Liver (tissue), 9 donors: ENCODE measurements around the gene AOAH. TPM values are rescaled to one million over a fixed set of nuclear protein-coding genes. Genes with fewer than 3 reads are reported as not detected.

ENCODE experiments used
- DNase-seq: peaks from one replicate; pipeline ENCODE4 v3.0.0-alpha.2; 2017; ENCODE audit warnings: low spot score
- H3K27ac ChIP-seq, 2 donors: one replicate each; pipeline ENCODE4 v1.7.0; 2013; ENCODE audit warnings: inconsistent platforms in 2 of 2, low read length in 2 of 2, control low read depth in 1 of 2, low read depth in 1 of 2, mild to moderate bottlenecking in 1 of 2
- H3K27me3 ChIP-seq, 4 donors: one replicate each; pipeline versions ENCODE4 v1.6.1 to v1.7.0; 2013; ENCODE audit warnings: low read length in 3 of 4, inconsistent platforms in 1 of 4, mild to moderate bottlenecking in 1 of 4, moderate library complexity in 1 of 4; ENCODE audit not compliant: control insufficient read depth in 4 of 4, insufficient read depth in 4 of 4
- H3K36me3 ChIP-seq, 4 donors: one replicate each; pipeline versions ENCODE4 v1.6.1 to v1.7.0; 2013; ENCODE audit warnings: low read length in 3 of 4, mild to moderate bottlenecking in 3 of 4, low read depth in 1 of 4, moderate library complexity in 1 of 4; ENCODE audit not compliant: control insufficient read depth in 4 of 4, insufficient read depth in 3 of 4
- H3K4me1 ChIP-seq, 4 donors: one replicate each; pipeline versions ENCODE4 v1.6.1 to v1.7.0; 2013; ENCODE audit warnings: low read length in 3 of 4, mild to moderate bottlenecking in 3 of 4, moderate library complexity in 1 of 4; ENCODE audit not compliant: control insufficient read depth in 4 of 4, insufficient read depth in 4 of 4
- H3K4me3 ChIP-seq, 3 donors: one replicate each; pipeline versions ENCODE4 v1.6.1 to v1.7.0; 2013; ENCODE audit warnings: low read length in 3 of 3, control low read depth in 1 of 3, low read depth in 1 of 3, mild to moderate bottlenecking in 1 of 3
- H3K9ac ChIP-seq, 2 donors: one replicate each; pipeline ENCODE4 v1.7.0; 2013; ENCODE audit warnings: low read length in 2 of 2, mild to moderate bottlenecking in 2 of 2, moderate library complexity in 2 of 2, control low read depth in 1 of 2, low read depth in 1 of 2
- H3K9me3 ChIP-seq, 4 donors: one replicate each; pipeline versions ENCODE4 v1.6.1 to v1.7.0; 2013; ENCODE audit warnings: low read length in 3 of 4; ENCODE audit not compliant: control insufficient read depth in 4 of 4
- ATF3 ChIP-seq: IDR thresholded peaks from 2 replicates; pipeline ENCODE4 v1.6.1; 2016; ENCODE audit warnings: antibody characterized with exemption
- CTCF ChIP-seq: fragments of 150-350 bp; IDR thresholded peaks from 2 replicates; pipeline ENCODE4 v1.5.1; 2017; ENCODE audit warnings: improper control_type of control experiment, low read depth, low read length; ENCODE audit not compliant: missing input control
- EGR1 ChIP-seq, 2 donors: IDR thresholded peaks; 2 replicates each; pipeline ENCODE4 v1.6.1; 2016 to 2018; ENCODE audit warnings: antibody characterized with exemption in 2 of 2, low read depth in 2 of 2
- FOXA1 ChIP-seq: IDR thresholded peaks from 2 replicates; pipeline ENCODE4 v1.6.1; 2016; ENCODE audit warnings: antibody characterized with exemption
- FOXA2 ChIP-seq: IDR thresholded peaks from 2 replicates; pipeline ENCODE4 v1.6.1; 2016; ENCODE audit warnings: antibody characterized with exemption
- GABPA ChIP-seq, 2 donors: IDR thresholded peaks in 1 of 2; conservative IDR thresholded peaks in 1 of 2; 2 replicates each; pipeline ENCODE4 v1.6.1; 2016; ENCODE audit warnings: antibody characterized with exemption in 2 of 2, mild to moderate bottlenecking in 1 of 2, moderate library complexity in 1 of 2
- HNF4A ChIP-seq, 2 donors: conservative IDR thresholded peaks; 2 replicates each; pipeline ENCODE4 v1.6.1; 2016; ENCODE audit warnings: antibody characterized with exemption in 2 of 2, mild to moderate bottlenecking in 2 of 2
- HNF4G ChIP-seq: IDR thresholded peaks from 2 replicates; pipeline ENCODE4 v1.6.1; 2016; ENCODE audit warnings: antibody characterized with exemption
- JUND ChIP-seq, 2 donors: IDR thresholded peaks; 2 replicates each; pipeline ENCODE4 v1.6.1; 2016; ENCODE audit warnings: antibody characterized with exemption in 2 of 2
- MAX ChIP-seq: IDR thresholded peaks from 2 replicates; pipeline ENCODE4 v1.6.1; 2016; ENCODE audit warnings: antibody characterized with exemption
- NR2F2 ChIP-seq: IDR thresholded peaks from 2 replicates; pipeline ENCODE4 v1.6.1; 2016; ENCODE audit warnings: antibody characterized with exemption
- RAD21 ChIP-seq, 2 donors: IDR thresholded peaks; 2 replicates each; pipeline ENCODE4 v1.6.1; 2016; ENCODE audit warnings: antibody characterized with exemption in 2 of 2, mild to moderate bottlenecking in 2 of 2
- REST ChIP-seq: IDR thresholded peaks from 2 replicates; pipeline ENCODE4 v1.6.1; 2016; ENCODE audit warnings: antibody characterized with exemption, mild to moderate bottlenecking
- RXRA ChIP-seq, 2 donors: IDR thresholded peaks; 2 replicates each; pipeline ENCODE4 v1.6.1; 2017 to 2018; ENCODE audit warnings: antibody characterized with exemption in 2 of 2, mild to moderate bottlenecking in 1 of 2
- SP1 ChIP-seq: IDR thresholded peaks from 2 replicates; pipeline ENCODE4 v1.6.1; 2018; ENCODE audit warnings: antibody characterized with exemption, mild to moderate bottlenecking
- TAF1 ChIP-seq: conservative IDR thresholded peaks from 2 replicates; pipeline ENCODE4 v1.6.1; 2016; ENCODE audit warnings: antibody characterized with exemption, mild to moderate bottlenecking
- YY1 ChIP-seq: IDR thresholded peaks from 2 replicates; pipeline ENCODE4 v1.6.1; 2016; ENCODE audit warnings: antibody characterized with exemption, mild to moderate bottlenecking
- ZBTB33 ChIP-seq: IDR thresholded peaks from 2 replicates; pipeline ENCODE4 v1.6.1; 2016; ENCODE audit warnings: antibody characterized with exemption
- WGBS: extraction: QIAGEN DNeasy Blood & Tissue Kit; methylation state at CpG from one replicate; pipeline ENCODE4 v1.1.7; 2013; 5-methylcytosine and 5-hydroxymethylcytosine counted together
- polyA plus RNA-seq, 2 donors: library from polyadenylated mRNA; stranded (reverse) in 1 of 2; unstranded in 1 of 2; fragments of 200-250 nt in 1 of 2; fragments of >200 nt in 1 of 2; fragmentation: Nextera tagmentation in 1 of 2; extraction: Ambion mirVana in 1 of 2; gene quantifications; one replicate each; pipeline versions ENCODE4 v1.2.1 to v1.2.3, GENCODE V29; 2013 to 2015
- total RNA-seq, 2 donors: library from RNA; depleted of rRNA; stranded (reverse); fragments of >200 nt; gene quantifications; one replicate each; pipeline ENCODE4 v1.2.3, GENCODE V29; 2014
- donor health status: healthy.
- donor health status: healthy.
- donor health status: healthy.
- donor health status: healthy.
- donor health status: healthy.

AOAH gene
- total and polyA plus RNA-seq, 4 donors, result 2.4 to 26.7 (median 5.8) TPM

GRCh38 chr7:36761835-36762234, 37.5 kb upstream of the AOAH start (continued):
- no peak for TF ChIP-seq CTCF
- no peak for TF ChIP-seq RAD21 (IDR thresholded peaks at IDR 0.05)
- TF ChIP-seq FOXA1, result no peak
- no peak for TF ChIP-seq SP1
- no peak for TF ChIP-seq HNF4G
- TF ChIP-seq HNF4A (conservative IDR thresholded peaks at IDR 0.05), result no peak

- no peaks in the 10 kb centered on the region for H3K9me3 ChIP-seq
- peaks cover 5 to 17% (median 9%) of the 10 kb centered on the region in 4 donors for H3K4me1 ChIP-seq
- no peaks in the 10 kb centered on the region for H3K36me3 ChIP-seq
- no peaks in the 10 kb centered on the region for H3K27me3 ChIP-seq
- DNase-seq, result no peak
- peak overlapping the region; percentile 76 to 82 for H3K27ac ChIP-seq
- peak overlapping the region in 1 of 2 donors; percentile 4 for H3K9ac ChIP-seq
- WGBS, result 53% methylated on average over 7 of the region's 7 CpGs
- TF ChIP-seq RXRA (IDR thresholded peaks at IDR 0.05), result peak; percentile 56 to 74
- TF ChIP-seq ATF3, result peak; percentile 12
- TF ChIP-seq JUND (IDR thresholded peaks at IDR 0.05), result peak; percentile 23 to 65
- TF ChIP-seq SP1, result peak; percentile 96
- no peak for TF ChIP-seq FOXA1
- no peak for TF ChIP-seq FOXA2
- no peak for TF ChIP-seq REST
- TF ChIP-seq EGR1 (IDR thresholded peaks at IDR 0.05; ENCODE audit: low read depth in 2 of 2), result no peak
- no peak for TF ChIP-seq NR2F2
- no peak for TF ChIP-seq CTCF
- no peak for TF ChIP-seq GABPA (IDR thresholded peaks at IDR 0.05 in 1 of 2, conservative IDR thresholded peaks at IDR 0.05 in 1 of 2)
- TF ChIP-seq YY1, result peak; percentile 60
- peak; percentile 89 to 94 for TF ChIP-seq HNF4A (conservative IDR thresholded peaks at IDR 0.05)
- no peak for TF ChIP-seq TAF1
- peak; percentile 50 for TF ChIP-seq ZBTB33
- TF ChIP-seq HNF4G, result peak; percentile 61
- peak; percentile 30 to 38 for TF ChIP-seq RAD21 (IDR thresholded peaks at IDR 0.05)
- TF ChIP-seq MAX, result peak; percentile 41
- no peak overlapping the region for H3K4me3 ChIP-seq
Measured at GRCh38 chr7:36760856-36761762, 36.8 kb upstream of the AOAH start.
